Thyroid gland (tissue), 4 donors: ENCODE measurements around the gene COL24A1. TPM values are rescaled to one million over a fixed set of nuclear protein-coding genes. Genes with fewer than 3 reads are reported as not detected.
"Not testable (repeated sequence)": the region's sequence is repeated elsewhere in the genome, so short reads cannot be mapped to it uniquely, and the experiment has no call there.

ENCODE experiments used
- DNase-seq, 2 donors: peaks; one replicate each; pipeline ENCODE4 v3.0.0-alpha.2; 2019
- H3K27ac ChIP-seq, 3 donors: fragments of 200-600 bp; sonication (generic); 1 replicate in 2 of 3; 2 replicates in 1 of 3; pipeline ENCODE4 v1.5.1; 2016 to 2019; ENCODE audit warnings: mild to moderate bottlenecking in 1 of 3, moderate library complexity in 1 of 3
- H3K27me3 ChIP-seq: fragments of 200-600 bp; sonication (generic); one replicate; pipeline ENCODE4 v1.5.1; 2019
- H3K36me3 ChIP-seq, 2 donors: fragments of 200-600 bp; sonication (generic); one replicate each; pipeline ENCODE4 v1.5.1; 2016 to 2019
- H3K4me1 ChIP-seq, 2 donors: fragments of 200-600 bp; sonication (generic); one replicate each; pipeline ENCODE4 v1.5.1; 2017 to 2019
- H3K4me3 ChIP-seq, 3 donors: fragments of 200-600 bp; sonication (generic); replicated peaks in 1 of 3; 1 replicate in 2 of 3; 2 replicates in 1 of 3; pipeline ENCODE4 v1.5.1; 2016; ENCODE audit warnings: mild to moderate bottlenecking in 1 of 3
- H3K9me3 ChIP-seq: fragments of 200-600 bp; sonication (generic); one replicate; pipeline ENCODE4 v1.5.1; 2017
- POLR2A ChIP-seq, 2 donors: fragments of 450-650 bp; IDR thresholded peaks; one replicate each; pipeline ENCODE4 v1.6.1; 2017; ENCODE audit warnings: antibody characterized with exemption in 2 of 2, mild to moderate bottlenecking in 2 of 2, moderate library complexity in 1 of 2
- WGBS, 2 donors: methylation state at CpG; one replicate each; pipeline ENCODE4 v1.1.5; 2017; 5-methylcytosine and 5-hydroxymethylcytosine counted together
- intact Hi-C: fragments of 100-400 bp; cut with DNase I; formaldehyde crosslinking; loops from one replicate; pipeline ENCODE4 v1.15.1; 2023
- total RNA-seq, 4 donors: library from RNA; depleted of rRNA; stranded (reverse); fragments of >200 nt; gene quantifications; one replicate each; pipeline ENCODE4 v1.2.3, GENCODE V29; 2016
- TF ChIP-seq, protein P1 (sequence below), 6 experiments: fragments of 200-600 bp in 3 of 6; fragments of 450-650 bp in 3 of 6; sonication (generic) in 3 of 6; IDR thresholded peaks; one replicate each; pipeline ENCODE4 v1.5.1; 2016 to 2019; ENCODE audit warnings: antibody characterized with exemption in 6 of 6, mild to moderate bottlenecking in 2 of 6, inconsistent platforms in 1 of 6, moderate library complexity in 1 of 6

Gene COL24A1
- total RNA-seq, 4 donors from 2014 or later = 0.27 to 0.89 (median 0.46) TPM

DNA sequence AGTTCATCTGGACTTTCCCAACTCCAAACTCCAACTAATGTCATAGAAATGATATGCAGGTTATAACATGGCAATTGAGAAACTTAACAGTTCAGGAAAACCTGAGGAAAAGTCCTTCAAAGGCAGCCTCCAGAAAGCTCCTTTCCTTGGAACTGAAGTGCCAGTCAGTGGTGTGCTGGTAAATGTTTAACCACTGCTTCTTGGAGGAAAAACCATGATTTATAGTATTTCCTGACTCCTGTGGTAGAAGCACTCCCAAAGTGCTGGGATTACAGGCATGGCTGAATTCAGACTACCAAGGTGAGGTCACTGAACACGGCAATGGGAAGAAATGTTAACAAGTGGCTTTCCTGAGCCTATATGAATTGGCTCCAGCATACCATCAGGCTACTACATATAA lies 421.6 kb downstream of the COL24A1 start:
- H3K27ac ChIP-seq = no peak overlapping the region
- H3K9me3 ChIP-seq = no peaks in the 10 kb centered on the region
- 70% methylated on average over 1 of the region's 1 CpG for WGBS, 2 donors
- no peak for DNase-seq
- H3K4me3 ChIP-seq = no peak overlapping the region
- TF ChIP-seq POLR2A (IDR thresholded peaks at IDR 0.05) = no peak
- TF ChIP-seq, protein P1, sequence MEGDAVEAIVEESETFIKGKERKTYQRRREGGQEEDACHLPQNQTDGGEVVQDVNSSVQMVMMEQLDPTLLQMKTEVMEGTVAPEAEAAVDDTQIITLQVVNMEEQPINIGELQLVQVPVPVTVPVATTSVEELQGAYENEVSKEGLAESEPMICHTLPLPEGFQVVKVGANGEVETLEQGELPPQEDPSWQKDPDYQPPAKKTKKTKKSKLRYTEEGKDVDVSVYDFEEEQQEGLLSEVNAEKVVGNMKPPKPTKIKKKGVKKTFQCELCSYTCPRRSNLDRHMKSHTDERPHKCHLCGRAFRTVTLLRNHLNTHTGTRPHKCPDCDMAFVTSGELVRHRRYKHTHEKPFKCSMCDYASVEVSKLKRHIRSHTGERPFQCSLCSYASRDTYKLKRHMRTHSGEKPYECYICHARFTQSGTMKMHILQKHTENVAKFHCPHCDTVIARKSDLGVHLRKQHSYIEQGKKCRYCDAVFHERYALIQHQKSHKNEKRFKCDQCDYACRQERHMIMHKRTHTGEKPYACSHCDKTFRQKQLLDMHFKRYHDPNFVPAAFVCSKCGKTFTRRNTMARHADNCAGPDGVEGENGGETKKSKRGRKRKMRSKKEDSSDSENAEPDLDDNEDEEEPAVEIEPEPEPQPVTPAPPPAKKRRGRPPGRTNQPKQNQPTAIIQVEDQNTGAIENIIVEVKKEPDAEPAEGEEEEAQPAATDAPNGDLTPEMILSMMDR (IDR thresholded peaks at IDR 0.05) = no peak
- intact Hi-C loops = no loop called here
- H3K27me3 ChIP-seq = no peaks in the 10 kb centered on the region
- H3K36me3 ChIP-seq = no peaks in the 10 kb centered on the region
- H3K4me1 ChIP-seq = no peaks in the 10 kb centered on the region

DNA sequence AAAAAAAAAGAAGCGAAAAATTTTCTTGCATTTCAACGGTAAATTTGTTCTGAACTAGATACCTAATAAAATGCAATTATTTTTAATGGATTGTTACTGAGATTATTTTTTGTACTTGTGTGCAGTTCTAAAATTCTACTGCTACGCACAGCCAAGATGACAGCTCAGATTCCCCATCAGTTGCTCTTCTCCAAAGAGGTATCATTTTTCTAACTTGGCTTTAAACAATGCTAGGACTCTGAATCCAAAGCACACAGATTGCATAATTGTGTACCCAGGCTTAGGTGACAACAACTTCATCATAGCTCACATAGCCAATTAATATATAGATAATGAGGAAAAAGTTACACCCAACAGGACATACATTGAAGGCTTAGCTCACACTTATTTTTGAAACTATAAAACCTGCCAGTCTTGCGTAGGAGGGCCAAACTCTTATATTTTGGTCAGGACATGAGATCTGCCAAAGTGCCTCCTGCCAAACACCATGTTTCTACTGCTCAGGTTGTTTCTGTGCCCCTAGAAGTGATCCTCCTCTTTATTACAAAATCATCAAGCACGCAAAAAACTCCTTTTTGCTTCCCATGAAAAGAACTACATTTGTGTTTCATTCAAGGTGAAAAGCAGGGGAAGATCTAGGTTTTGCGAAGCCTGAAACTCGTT lies 437.8 kb downstream of the COL24A1 start:
- DNase-seq = no peak
- H3K9me3 ChIP-seq = no peaks in the 10 kb centered on the region
- intact Hi-C loops = no loop called here
- TF ChIP-seq, protein P1 (IDR thresholded peaks at IDR 0.05) = no peak
- no peak overlapping the region for H3K4me3 ChIP-seq
- no peak overlapping the region for H3K27ac ChIP-seq
- 92 to 94% methylated on average over 7 of the region's 7 CpGs for WGBS, 2 donors
- H3K4me1 ChIP-seq = no peaks in the 10 kb centered on the region
- no peaks in the 10 kb centered on the region for H3K36me3 ChIP-seq
- H3K27me3 ChIP-seq = no peaks in the 10 kb centered on the region

- DNase-seq, H3K27me3 ChIP-seq, H3K27ac ChIP-seq, H3K36me3 ChIP-seq, H3K4me1 ChIP-seq, H3K4me3 ChIP-seq, H3K9me3 ChIP-seq, intact Hi-C loops: not testable (repeated sequence)
- 89% methylated on average over 14 of the region's 14 CpGs for WGBS, 2 donors
Measured at GRCh38 chr1:85714418-85715114, 442.0 kb downstream of the COL24A1 start.

DNA sequence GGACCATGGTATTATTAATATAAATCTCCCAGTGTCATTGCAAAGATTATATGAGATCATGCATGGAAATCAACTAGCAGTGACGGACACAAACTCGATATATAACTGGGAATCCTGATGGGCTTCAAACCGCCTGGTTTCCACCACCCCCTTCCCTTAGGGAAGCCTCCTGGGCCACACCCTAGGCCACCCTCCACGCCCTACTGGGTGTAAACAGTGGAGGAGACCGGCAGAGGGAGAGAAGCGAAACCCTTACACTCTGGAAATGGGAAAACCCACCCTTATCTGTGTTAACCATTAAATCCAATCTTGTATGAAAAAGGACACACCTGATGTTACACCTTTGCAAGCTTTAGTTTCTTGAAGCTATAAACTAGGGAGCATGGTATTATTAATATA lies 447.7 kb downstream of the COL24A1 start:
- no peak for TF ChIP-seq POLR2A (IDR thresholded peaks at IDR 0.05)
- TF ChIP-seq, protein P1 (IDR thresholded peaks at IDR 0.05) = peak in 1 of 6 experiments; percentile 6
- H3K27me3 ChIP-seq = no peaks in the 10 kb centered on the region
- no peaks in the 10 kb centered on the region for H3K36me3 ChIP-seq
- peaks cover 12% of the 10 kb centered on the region in 2 donors for H3K4me1 ChIP-seq
- H3K4me3 ChIP-seq = peak overlapping the region in 2 of 3 donors; percentile 79 to 80
- WGBS, 2 donors = 84% methylated on average over 6 of the region's 6 CpGs
- H3K9me3 ChIP-seq = no peaks in the 10 kb centered on the region
- intact Hi-C loops = no loop called here
- peak overlapping the region; percentile 87 to 93 (median 90) for H3K27ac ChIP-seq
- no peak for DNase-seq

DNA sequence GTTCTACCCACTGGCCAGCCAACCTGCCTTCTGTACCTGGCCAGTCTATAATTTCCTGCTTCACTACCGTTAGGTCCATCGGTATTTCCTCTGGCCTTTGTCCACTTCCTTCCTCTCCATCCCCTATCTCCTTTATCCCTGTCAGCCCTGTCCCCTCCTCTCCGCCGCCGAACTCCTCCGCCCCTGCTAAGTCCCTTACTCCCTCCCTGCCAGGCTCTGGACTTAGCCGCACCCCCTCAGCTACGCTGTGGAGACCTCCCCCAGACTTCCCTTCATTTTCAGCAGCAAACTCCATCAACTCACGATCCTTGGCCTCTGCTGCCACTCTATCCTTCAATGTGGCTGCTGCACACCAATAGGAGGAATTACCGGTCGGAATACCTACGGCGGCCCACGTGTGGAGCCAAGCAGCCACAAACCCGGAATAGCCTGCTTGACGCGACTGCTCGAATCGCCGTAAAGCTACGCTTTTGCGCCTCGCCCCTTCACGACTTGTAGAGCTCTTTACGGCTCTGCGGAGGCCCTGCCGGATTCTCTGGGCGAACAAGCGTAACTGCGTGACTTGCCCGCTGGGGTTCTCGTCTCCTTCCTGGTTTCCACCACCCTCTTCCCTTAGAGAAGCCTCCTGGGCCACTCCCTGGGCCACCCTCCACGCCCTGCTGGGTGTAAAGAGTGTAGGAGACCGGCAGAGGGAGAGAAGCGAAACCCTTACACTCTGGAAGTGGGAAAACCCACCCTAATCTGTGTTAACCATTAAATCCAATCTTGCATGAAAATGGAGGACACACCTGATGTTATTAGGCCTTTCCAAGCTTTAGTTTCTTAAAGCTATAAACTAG lies 448.4 kb downstream of the COL24A1 start, which contains the start of gene ZNHIT6:
Gene ZNHIT6, minus strand, starts transcription at position 444 of the 839 bp plus-strand sequence. Its CDS starts 149 bp downstream, at position 295.
- intact Hi-C loops = no loop called here
- Histone ChIP-seq H3K9me3 (no peaks in the 10 kb centered on the region), H3K27me3 (no peaks in the 10 kb centered on the region), H3K27ac (peak within 1 kb of the TSS; percentile 87 to 93 (median 90)), H3K36me3 (no peaks in the 10 kb centered on the region), H3K4me1 (peaks cover 12% of the 10 kb centered on the region in 2 donors), H3K4me3 (peak within 1 kb of the TSS; percentile 13 to 80 (median 79))
- peak; percentile 92 to 94 for DNase-seq
- TF ChIP-seq, protein P1 (IDR thresholded peaks at IDR 0.05) = peak in 4 of 6 experiments; percentile 9 to 40 (median 32)
- TF ChIP-seq POLR2A (IDR thresholded peaks at IDR 0.05) = peak in 1 of 2 donors; percentile 74
- 1 to 2% methylated on average over 33 to 35 of the region's 35 CpGs for WGBS, 2 donors
